ENCODE measurements around the gene OLFML2B.

DNA sequence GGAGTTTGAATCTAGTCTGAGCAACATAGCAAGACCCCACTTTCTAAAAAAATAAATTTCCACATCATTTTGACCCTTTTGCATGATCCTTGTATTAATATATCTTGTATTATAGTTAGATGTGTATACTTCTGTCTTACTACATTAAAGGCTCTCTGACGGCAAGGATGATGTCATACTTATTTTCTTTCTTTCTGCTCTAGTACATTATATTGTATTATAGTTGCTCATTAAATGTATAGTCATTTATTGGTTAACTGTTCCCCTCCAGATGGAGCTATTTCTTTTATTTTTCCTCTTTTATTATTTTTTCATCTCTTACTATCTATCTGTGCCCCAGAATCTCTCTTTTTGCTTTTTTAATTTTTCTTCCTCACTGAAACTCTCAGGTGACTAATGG lies 15.0 kb upstream of the OLFML2B start:
- TF ChIP-seq CTCF (IDR thresholded peaks at IDR 0.05) (no peak), POLR2A (IDR thresholded peaks at IDR 0.05) (no peak)

Data from uterus (tissue), 2 donors.